NCI-H460 (cell line): ENCODE measurements around the gene SELENOT. TPM values are rescaled to one million over a fixed set of nuclear protein-coding genes. Genes with fewer than 3 reads are reported as not detected.
"Not testable (repeated sequence)": the region's sequence is repeated elsewhere in the genome, so short reads cannot be mapped to it uniquely, and the experiment has no call there.

Experiments used
- DNase-seq: peaks from one replicate; pipeline ENCODE4 v3.0.0-alpha.2; 2016; ENCODE audit warnings: low read depth; ENCODE audit errors: extremely low read depth
- polyA plus RNA-seq: library from polyadenylated mRNA; depleted of rRNA; stranded (reverse); fragments of >200 nt; gene quantifications from 2 replicates; pipeline ENCODE4 v1.2.3, GENCODE V29; 2014; cell fraction: nucleus; rRNA removed
- total RNA-seq: library from RNA; depleted of rRNA; stranded (reverse); fragments of >200 nt; shearing (Covaris generic); gene quantifications from 2 replicates; pipeline ENCODE4 v1.2.3, GENCODE V29; 2014; rRNA removed

Gene SELENOT
- total RNA-seq: 91.4 and 101 TPM in 2 replicates
- 26.9 and 31.5 TPM in 2 replicates for polyA plus RNA-seq

- peak; percentile 92 for DNase-seq
These were observed at the start of gene SELENOT for GRCh38 chr3:150603153-150603979. Gene SELENOT, plus strand, starts transcription at chr3:150603321. Its CDS starts 42 bp downstream, at chr3:150603363.

GRCh38 chr3:150555859-150556436 is 47.2 kb upstream of the SELENOT start:
- DNase-seq: no peak

- DNase-seq: no peak
These were observed 46.3 kb upstream of the SELENOT start for GRCh38 chr3:150556792-150557191.

GRCh38 chr3:150557725-150558124 is 45.4 kb upstream of the SELENOT start:
- no peak for DNase-seq

GRCh38 chr3:150564243-150564642 is 38.9 kb upstream of the SELENOT start:
- DNase-seq: no peak

- no peak for DNase-seq
These were observed 35.8 kb upstream of the SELENOT start for GRCh38 chr3:150567328-150567727.

GRCh38 chr3:150577855-150578254 is 25.3 kb upstream of the SELENOT start:
- DNase-seq: no peak

- DNase-seq: no peak
These were observed 21.9 kb upstream of the SELENOT start for GRCh38 chr3:150581174-150581573.

GRCh38 chr3:150582620-150583019 is 20.5 kb upstream of the SELENOT start:
- no peak for DNase-seq

- no peak for DNase-seq
These were observed 20.1 kb upstream of the SELENOT start for GRCh38 chr3:150583028-150583427.

- no peak for DNase-seq
These were observed 14.9 kb upstream of the SELENOT start for GRCh38 chr3:150588027-150588830.

GRCh38 chr3:150589759-150590158 is 13.4 kb upstream of the SELENOT start:
- no peak for DNase-seq

GRCh38 chr3:150594150-150594549 is 9.0 kb upstream of the SELENOT start:
- no peak for DNase-seq

- DNase-seq: no peak
These were observed 5.5 kb upstream of the SELENOT start for GRCh38 chr3:150597646-150598045.

- no peak for DNase-seq
These were observed 3.4 kb upstream of the SELENOT start for GRCh38 chr3:150599611-150600297.

GRCh38 chr3:150600647-150601530 is 2.2 kb upstream of the SELENOT start:
- DNase-seq: not testable (repeated sequence)

GRCh38 chr3:150602426-150603152 is 532 bp upstream of the SELENOT start:
- no peak for DNase-seq

GRCh38 chr3:150603980-150604319 is 829 bp downstream of the SELENOT start:
- DNase-seq: peak; percentile 12

- DNase-seq: no peak
These were observed 3.0 kb downstream of the SELENOT start for GRCh38 chr3:150605998-150606641.
